ENCODE measurements around the gene CES3. TPM values are rescaled to one million over a fixed set of nuclear protein-coding genes. Genes with fewer than 3 reads are reported as not detected.
"Not testable (repeated sequence)": the region's sequence is repeated elsewhere in the genome, so short reads cannot be mapped to it uniquely, and the experiment has no call there.

Gene CES3
- total RNA-seq, 1 donor from 2014 or later: 0.29 TPM

DNA sequence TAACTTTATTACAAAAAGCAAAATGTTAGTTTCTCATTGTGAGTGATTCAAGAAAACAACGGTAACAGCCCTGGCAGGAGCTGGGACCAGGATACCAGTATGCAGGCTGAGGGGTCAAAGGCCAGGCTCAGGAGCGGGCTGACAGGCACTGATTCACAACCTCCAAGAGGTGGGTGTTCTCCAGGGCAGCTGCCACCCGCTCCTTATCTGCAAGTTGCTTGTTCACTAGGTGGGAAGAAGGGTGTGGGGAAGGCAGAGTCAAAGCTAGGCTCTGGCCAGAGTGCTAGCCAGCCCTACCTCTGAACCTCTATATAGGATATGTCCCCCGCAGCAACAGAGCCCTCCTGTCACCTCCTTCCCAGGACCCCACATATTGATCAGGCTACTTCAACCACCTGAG lies 29.0 kb upstream of the CES3 start:
- DNase-seq (no peak), ATAC-seq (ENCODE audit: low read depth) (no peak)
- peaks cover 39% of the 10 kb centered on the region for H3K36me3 Mint-ChIP-seq (ENCODE audit: low read depth)
- POLR2A ChIA-PET: no interaction called here
- peaks cover 51% of the 10 kb centered on the region for H3K4me1 Mint-ChIP-seq
- peak overlapping the region; percentile 96 for H3K4me3 Mint-ChIP-seq
- CTCF ChIA-PET: no interaction called here
- TF ChIP-seq, protein P1, sequence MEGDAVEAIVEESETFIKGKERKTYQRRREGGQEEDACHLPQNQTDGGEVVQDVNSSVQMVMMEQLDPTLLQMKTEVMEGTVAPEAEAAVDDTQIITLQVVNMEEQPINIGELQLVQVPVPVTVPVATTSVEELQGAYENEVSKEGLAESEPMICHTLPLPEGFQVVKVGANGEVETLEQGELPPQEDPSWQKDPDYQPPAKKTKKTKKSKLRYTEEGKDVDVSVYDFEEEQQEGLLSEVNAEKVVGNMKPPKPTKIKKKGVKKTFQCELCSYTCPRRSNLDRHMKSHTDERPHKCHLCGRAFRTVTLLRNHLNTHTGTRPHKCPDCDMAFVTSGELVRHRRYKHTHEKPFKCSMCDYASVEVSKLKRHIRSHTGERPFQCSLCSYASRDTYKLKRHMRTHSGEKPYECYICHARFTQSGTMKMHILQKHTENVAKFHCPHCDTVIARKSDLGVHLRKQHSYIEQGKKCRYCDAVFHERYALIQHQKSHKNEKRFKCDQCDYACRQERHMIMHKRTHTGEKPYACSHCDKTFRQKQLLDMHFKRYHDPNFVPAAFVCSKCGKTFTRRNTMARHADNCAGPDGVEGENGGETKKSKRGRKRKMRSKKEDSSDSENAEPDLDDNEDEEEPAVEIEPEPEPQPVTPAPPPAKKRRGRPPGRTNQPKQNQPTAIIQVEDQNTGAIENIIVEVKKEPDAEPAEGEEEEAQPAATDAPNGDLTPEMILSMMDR (IDR thresholded peaks at IDR 0.05): no peak
- intact Hi-C loops (cut with micrococcal nuclease): no loop called here
- H3K27ac Mint-ChIP-seq: peak overlapping the region; percentile 30
- no peaks in the 10 kb centered on the region for H3K27me3 Mint-ChIP-seq
- no peaks in the 10 kb centered on the region for H3K9me3 Mint-ChIP-seq

DNA sequence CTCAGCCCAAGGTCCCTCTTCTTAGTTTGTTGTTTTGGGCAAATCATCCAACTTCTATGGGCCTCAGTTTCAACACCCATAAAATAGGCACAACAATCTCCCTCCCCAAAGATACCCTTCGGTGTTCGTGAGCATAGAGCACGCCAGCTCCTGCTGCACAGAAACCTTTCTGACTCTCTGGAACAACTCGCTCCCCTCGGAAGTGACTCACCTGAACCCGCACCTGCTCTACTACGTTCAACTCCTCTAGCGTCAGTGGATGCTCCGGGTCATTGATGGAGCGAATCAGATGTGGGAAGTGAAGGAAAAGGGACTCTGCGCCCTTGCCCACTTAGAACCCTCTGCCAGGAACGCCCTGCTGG lies 27.3 kb upstream of the CES3 start:
- ATAC-seq (ENCODE audit: low read depth): peak; percentile 38
- Mint-ChIP-seq H3K9me3 (no peaks in the 10 kb centered on the region), H3K4me1 (peaks cover 57% of the 10 kb centered on the region), H3K27me3 (no peaks in the 10 kb centered on the region), H3K27ac (peak overlapping the region; percentile 93), H3K4me3 (peak overlapping the region; percentile 96), H3K36me3 (ENCODE audit: low read depth) (peaks cover 49% of the 10 kb centered on the region)
- ChIA-PET CTCF (no interaction called here), POLR2A (interaction anchor here (0.5 to 1.9 kb wide), 7 partner anchors 10 to 546 kb away, joined by 3 to 7 read pairs (median 5); partner anchors contain the start of genes NAE1, PDP2 and TMEM208)
- intact Hi-C loops (cut with micrococcal nuclease): loop anchor here (2.0 kb wide), 1 partner anchor 61 kb away; no protein-coding TSS in a partner anchor
- DNase-seq: no peak
- TF ChIP-seq, protein P1 (IDR thresholded peaks at IDR 0.05): no peak

DNA sequence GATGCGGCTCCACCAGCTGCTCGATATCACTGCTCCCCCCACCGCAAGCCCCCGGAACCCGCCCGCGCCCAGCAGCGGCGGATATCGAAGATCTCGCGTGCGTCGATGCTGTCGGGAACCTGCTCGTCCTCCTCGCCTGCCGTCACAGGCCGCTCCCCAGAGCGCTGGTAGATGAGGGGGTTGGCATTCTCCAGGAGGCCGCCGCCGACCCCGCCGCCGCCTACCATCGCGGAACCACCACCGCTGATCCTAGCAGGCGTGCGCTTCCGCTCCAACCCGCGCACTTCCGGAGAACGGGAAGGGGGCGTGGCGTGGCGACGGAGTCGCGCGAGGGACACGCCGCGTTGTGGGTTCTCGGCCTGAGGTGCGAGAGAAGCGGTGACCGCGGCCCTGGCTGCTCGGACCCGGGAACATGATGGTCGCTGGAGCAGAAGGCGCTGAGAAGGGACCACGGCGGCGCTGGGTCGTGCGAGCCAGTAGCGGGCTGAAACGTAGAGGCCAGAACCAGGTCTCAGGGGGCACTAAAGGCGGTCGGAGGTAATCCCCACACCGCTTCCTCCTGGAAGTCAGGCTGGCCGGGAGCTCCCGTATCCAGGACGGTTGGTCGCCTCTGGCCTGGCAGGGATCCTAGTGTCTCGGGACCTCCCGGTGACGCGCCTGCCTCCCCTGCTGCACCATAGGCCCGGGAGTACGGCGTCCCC lies 26.8 kb upstream of the CES3 start, which contains the start of gene CIAO2B:
TSS of gene CIAO2B (minus strand) at position 265 of the 701 bp plus-strand sequence. CDS start at position 227, 38 bp downstream.
- Mint-ChIP-seq H3K36me3 (ENCODE audit: low read depth) (peaks cover 53% of the 10 kb centered on the region), H3K9me3 (no peaks in the 10 kb centered on the region), H3K27ac (peak within 1 kb of the TSS; percentile 93), H3K27me3 (no peaks in the 10 kb centered on the region), H3K4me3 (peak within 1 kb of the TSS; percentile 96), H3K4me1 (peaks cover 57% of the 10 kb centered on the region)
- CTCF ChIA-PET: no interaction called here
- POLR2A ChIA-PET: interaction anchor here (0.5 to 1.9 kb wide), 8 partner anchors 9 to 545 kb away, joined by 3 to 7 read pairs (median 4); partner anchors contain the start of genes NAE1, PDP2 and TMEM208
- peak; percentile 84 for ATAC-seq (ENCODE audit: low read depth)
- TF ChIP-seq, protein P1 (IDR thresholded peaks at IDR 0.05): no peak
- intact Hi-C loops (cut with micrococcal nuclease): loop anchor here (2.0 kb wide), 1 partner anchor 61 kb away; no protein-coding TSS in a partner anchor
- DNase-seq: peak; percentile 91

DNA sequence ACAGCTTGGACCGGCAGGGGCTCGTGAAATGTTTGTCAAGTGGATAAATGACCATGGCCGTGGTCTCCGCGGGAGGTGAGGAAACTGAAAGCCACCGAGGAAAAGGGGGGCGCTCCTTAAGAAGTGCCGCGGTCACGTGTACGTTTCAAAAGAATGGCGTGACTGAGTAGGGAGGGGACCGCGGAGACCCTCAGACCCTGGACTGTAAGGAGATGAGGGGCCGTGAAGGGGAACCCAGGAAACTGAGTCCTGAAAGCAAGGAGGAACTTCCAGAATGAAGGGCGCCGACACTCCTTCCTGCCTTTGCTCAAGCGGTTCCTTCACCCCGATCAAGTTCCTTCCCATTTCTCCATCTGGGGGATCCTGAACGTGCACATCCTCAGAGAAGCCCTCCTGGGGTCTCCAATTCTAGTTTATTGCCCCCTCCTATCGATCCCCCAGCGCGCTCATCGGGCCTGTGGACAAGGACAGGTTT lies 26.2 kb upstream of the CES3 start:
- H3K9me3 Mint-ChIP-seq; H3K27me3 Mint-ChIP-seq; CTCF ChIA-PET; DNase-seq; ATAC-seq (ENCODE audit: low read depth): not testable (repeated sequence)
- Mint-ChIP-seq H3K4me3 (peak overlapping the region; percentile 96), H3K36me3 (ENCODE audit: low read depth) (peaks cover 56% of the 10 kb centered on the region), H3K27ac (peak overlapping the region; percentile 93), H3K4me1 (peaks cover 57% of the 10 kb centered on the region)
- POLR2A ChIA-PET: interaction anchor here (0.6 to 1.9 kb wide), 3 partner anchors 62 to 292 kb away, joined by 3 to 7 read pairs (median 6); partner anchors contain the start of gene TMEM208
- intact Hi-C loops (cut with micrococcal nuclease): loop anchor here (2.0 kb wide), 1 partner anchor 62 kb away; no protein-coding TSS in a partner anchor

DNA sequence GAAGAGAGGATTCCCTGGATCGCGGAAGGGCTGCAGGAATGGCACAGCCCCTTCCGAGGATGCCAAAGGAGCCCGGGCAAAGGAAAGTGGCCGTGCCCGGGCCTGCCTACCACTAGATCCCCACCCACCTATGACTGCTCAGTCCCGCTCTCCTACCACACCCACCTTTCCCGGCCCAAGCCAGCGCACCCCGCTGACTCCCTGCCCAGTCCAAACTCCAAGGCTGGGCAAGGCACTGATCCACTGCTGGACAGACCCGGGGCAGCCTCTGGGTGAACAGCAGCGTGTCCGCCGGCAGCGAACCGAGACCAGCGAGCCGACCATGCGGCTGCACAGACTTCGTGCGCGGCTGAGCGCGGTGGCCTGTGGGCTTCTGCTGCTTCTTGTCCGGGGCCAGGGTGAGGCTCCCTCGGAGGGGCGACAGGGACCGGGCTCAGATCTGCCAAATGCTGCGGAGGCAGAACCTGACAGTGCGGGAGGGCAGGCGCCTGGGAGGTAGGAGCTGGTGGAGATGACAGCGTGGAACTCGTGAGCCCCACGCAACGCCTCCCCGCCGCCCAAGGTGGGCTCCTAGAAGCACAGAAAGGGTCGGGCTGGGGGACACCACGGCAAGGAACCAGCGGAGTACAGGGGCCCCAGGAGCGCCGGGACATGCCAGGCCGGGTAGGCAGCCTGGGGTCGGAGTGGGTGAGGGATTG lies 25.6 kb upstream of the CES3 start, which contains the start of gene CES2:
TSS of gene CES2 (plus strand) at position 203 of the 698 bp plus-strand sequence. CDS start at position 323, 120 bp downstream.
- Mint-ChIP-seq H3K27me3 (no peaks in the 10 kb centered on the region), H3K9me3 (no peaks in the 10 kb centered on the region), H3K36me3 (ENCODE audit: low read depth) (peaks cover 56% of the 10 kb centered on the region), H3K4me3 (peak within 1 kb of the TSS; percentile 96), H3K4me1 (peaks cover 57% of the 10 kb centered on the region), H3K27ac (peak within 1 kb of the TSS; percentile 93)
- TF ChIP-seq, protein P1 (IDR thresholded peaks at IDR 0.05): no peak
- POLR2A ChIA-PET: interaction anchor here (1.9 kb wide), 1 partner anchor 62 kb away, joined by 6 read pairs; no protein-coding TSS in a partner anchor
- CTCF ChIA-PET: no interaction called here
- DNase-seq (no peak), ATAC-seq (ENCODE audit: low read depth) (no peak)
- intact Hi-C loops (cut with micrococcal nuclease): loop anchor here (2.0 kb wide), 1 partner anchor 63 kb away; no protein-coding TSS in a partner anchor

All from activated B cell treated with CpG ODN at 0.5 μM for 24 hours (primary cell).